ENCODE data around the gene TMEM209. TPM values are rescaled to one million over a fixed set of nuclear protein-coding genes. Genes with fewer than 3 reads are reported as not detected.

Gene TMEM209
- total RNA-seq, 1 donor from 2014 or later, result 15.1 TPM

GRCh38 chr7:130207033-130207432 is 1.8 kb upstream of the TMEM209 start:
- Mint-ChIP-seq H3K27ac (ENCODE audit: unreplicated experiment) (no peak overlapping the region), H3K4me3 (ENCODE audit: unreplicated experiment) (no peak overlapping the region), H3K9me3 (ENCODE audit: unreplicated experiment) (no peaks in the 10 kb centered on the region), H3K4me1 (ENCODE audit: low read depth, unreplicated experiment) (no peaks in the 10 kb centered on the region), H3K27me3 (ENCODE audit: low read depth, unreplicated experiment) (no peaks in the 10 kb centered on the region), H3K36me3 (ENCODE audit: low read depth, unreplicated experiment) (peaks cover 4% of the 10 kb centered on the region)
- FAIRE-seq, result no peak
- H3K9ac ChIP-seq (ENCODE audit: low read length), result no peak overlapping the region
- TF ChIP-seq CTCF (IDR thresholded peaks at IDR 0.05; ENCODE audit: insufficient read depth, low read depth, low read length) (no peak), EZH2 (IDR thresholded peaks at IDR 0.05; ENCODE audit: insufficient read depth, low read length) (no peak)
- no peak overlapping the region for H2AFZ ChIP-seq (ENCODE audit: low read depth, low read length)
- peaks cover 3% of the 10 kb centered on the region for H3K79me2 ChIP-seq (ENCODE audit: insufficient read depth, low read length)
- H3K27me3 ChIP-seq (ENCODE audit: insufficient read depth, low read length), result no peaks in the 10 kb centered on the region
- no peak overlapping the region for H3K4me3 ChIP-seq (ENCODE audit: insufficient read depth, low read depth, low read length)
- no peaks in the 10 kb centered on the region for H4K20me1 ChIP-seq (ENCODE audit: insufficient read depth, low read length)
- H3K27ac ChIP-seq (ENCODE audit: low read depth, low read length), result no peak overlapping the region
- peaks cover 8% of the 10 kb centered on the region for H3K36me3 ChIP-seq (ENCODE audit: insufficient read depth, low read length)
- peaks cover 2% of the 10 kb centered on the region for H3K4me1 ChIP-seq (ENCODE audit: insufficient read depth, low read length)
- DNase-seq (ENCODE audit: low read depth), result no peak
- H3K9me3 ChIP-seq (ENCODE audit: insufficient read depth, low read depth, low read length), result no peaks in the 10 kb centered on the region
- no peak overlapping the region for H3K4me2 ChIP-seq (ENCODE audit: low read length)

GRCh38 chr7:130201796-130202195 is 3.4 kb downstream of the TMEM209 start:
- no peak overlapping the region for H3K4me2 ChIP-seq (ENCODE audit: low read length)
- DNase-seq (ENCODE audit: low read depth) (no peak), FAIRE-seq (no peak)
- no peak for TF ChIP-seq CTCF (IDR thresholded peaks at IDR 0.05; ENCODE audit: insufficient read depth, low read depth, low read length)
- TF ChIP-seq EZH2 (IDR thresholded peaks at IDR 0.05; ENCODE audit: insufficient read depth, low read length), result no peak
- H3K27ac ChIP-seq (ENCODE audit: low read depth, low read length), result no peak overlapping the region
- Mint-ChIP-seq H3K4me3 (ENCODE audit: unreplicated experiment) (no peak overlapping the region), H3K36me3 (ENCODE audit: low read depth, unreplicated experiment) (peaks cover 6% of the 10 kb centered on the region), H3K27me3 (ENCODE audit: low read depth, unreplicated experiment) (no peaks in the 10 kb centered on the region), H3K27ac (ENCODE audit: unreplicated experiment) (no peak overlapping the region), H3K9me3 (ENCODE audit: unreplicated experiment) (no peaks in the 10 kb centered on the region), H3K4me1 (ENCODE audit: low read depth, unreplicated experiment) (no peaks in the 10 kb centered on the region)
- no peak overlapping the region for H2AFZ ChIP-seq (ENCODE audit: low read depth, low read length)
- H3K9me3 ChIP-seq (ENCODE audit: insufficient read depth, low read depth, low read length), result no peaks in the 10 kb centered on the region
- H3K9ac ChIP-seq (ENCODE audit: low read length), result no peak overlapping the region
- peaks cover 3% of the 10 kb centered on the region for H3K79me2 ChIP-seq (ENCODE audit: insufficient read depth, low read length)
- no peaks in the 10 kb centered on the region for H4K20me1 ChIP-seq (ENCODE audit: insufficient read depth, low read length)
- peaks cover 15% of the 10 kb centered on the region for H3K36me3 ChIP-seq (ENCODE audit: insufficient read depth, low read length)
- no peak overlapping the region for H3K4me3 ChIP-seq (ENCODE audit: insufficient read depth, low read depth, low read length)
- no peaks in the 10 kb centered on the region for H3K4me1 ChIP-seq (ENCODE audit: insufficient read depth, low read length)
- no peaks in the 10 kb centered on the region for H3K27me3 ChIP-seq (ENCODE audit: insufficient read depth, low read length)

- Mint-ChIP-seq H3K4me3 (ENCODE audit: unreplicated experiment) (no peak overlapping the region), H3K4me1 (ENCODE audit: low read depth, unreplicated experiment) (no peaks in the 10 kb centered on the region), H3K36me3 (ENCODE audit: low read depth, unreplicated experiment) (peaks cover 3% of the 10 kb centered on the region)
Measured at GRCh38 chr7:130197094-130197493, 8.1 kb downstream of the TMEM209 start.

More at GRCh38 chr7:130197094-130197493, 8.1 kb downstream of the TMEM209 start:
- H3K27me3 ChIP-seq (ENCODE audit: insufficient read depth, low read length), result no peaks in the 10 kb centered on the region
- no peaks in the 10 kb centered on the region for H3K9me3 Mint-ChIP-seq (ENCODE audit: unreplicated experiment)
- H3K4me3 ChIP-seq (ENCODE audit: insufficient read depth, low read depth, low read length), result no peak overlapping the region
- no peaks in the 10 kb centered on the region for H3K27me3 Mint-ChIP-seq (ENCODE audit: low read depth, unreplicated experiment)
- no peak overlapping the region for H3K27ac Mint-ChIP-seq (ENCODE audit: unreplicated experiment)
- no peak overlapping the region for H3K9ac ChIP-seq (ENCODE audit: low read length)
- no peak overlapping the region for H2AFZ ChIP-seq (ENCODE audit: low read depth, low read length)
- TF ChIP-seq EZH2 (IDR thresholded peaks at IDR 0.05; ENCODE audit: insufficient read depth, low read length) (no peak), CTCF (IDR thresholded peaks at IDR 0.05; ENCODE audit: insufficient read depth, low read depth, low read length) (no peak)
- DNase-seq (ENCODE audit: low read depth), result no peak
- H4K20me1 ChIP-seq (ENCODE audit: insufficient read depth, low read length), result no peaks in the 10 kb centered on the region
- H3K4me1 ChIP-seq (ENCODE audit: insufficient read depth, low read length), result no peaks in the 10 kb centered on the region
- no peak for FAIRE-seq
- H3K36me3 ChIP-seq (ENCODE audit: insufficient read depth, low read length), result peaks cover 7% of the 10 kb centered on the region
- no peaks in the 10 kb centered on the region for H3K79me2 ChIP-seq (ENCODE audit: insufficient read depth, low read length)
- H3K9me3 ChIP-seq (ENCODE audit: insufficient read depth, low read depth, low read length), result no peaks in the 10 kb centered on the region
- H3K4me2 ChIP-seq (ENCODE audit: low read length), result no peak overlapping the region
- H3K27ac ChIP-seq (ENCODE audit: low read depth, low read length), result no peak overlapping the region

All from astrocyte (in vitro differentiated cells and primary cell).